Measurements from ENCODE around the gene SPATA9.
A peak's percentile ranks its signal among the peaks of the same experiment; 100 is the strongest.

SPATA9 gene

DNA sequence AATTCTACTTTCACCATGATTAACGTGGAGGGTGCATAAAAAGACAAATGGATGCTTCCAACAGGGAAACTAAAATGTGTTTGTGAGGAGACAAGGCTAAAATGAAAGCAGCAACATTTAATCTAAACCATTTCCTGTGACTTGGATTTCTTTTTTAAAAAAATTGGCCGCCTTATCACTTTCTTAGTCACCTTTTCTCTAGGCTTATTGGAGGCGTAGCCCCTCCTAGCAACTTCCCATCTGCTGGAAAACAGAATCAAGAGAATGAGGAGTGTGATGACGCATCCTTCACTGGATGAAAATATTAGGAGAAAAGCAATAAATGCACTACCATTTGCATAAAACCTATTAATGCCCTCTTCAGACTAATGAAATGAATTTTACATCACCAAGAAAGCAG is 63.7 kb downstream of the SPATA9 start:
- DNase-seq (ENCODE audit: low spot score in 2 of 2) (no peak), ATAC-seq (ENCODE audit: low read depth) (no peak)
- H3K27me3 Mint-ChIP-seq: no peaks in the 10 kb centered on the region
- no peak overlapping the region for H3K27ac Mint-ChIP-seq
- peaks cover 23% of the 10 kb centered on the region for H3K4me1 Mint-ChIP-seq
- no peaks in the 10 kb centered on the region for H3K36me3 Mint-ChIP-seq
- no peaks in the 10 kb centered on the region for H3K9me3 Mint-ChIP-seq
- peak overlapping the region; percentile 85 for H3K4me3 Mint-ChIP-seq

DNA sequence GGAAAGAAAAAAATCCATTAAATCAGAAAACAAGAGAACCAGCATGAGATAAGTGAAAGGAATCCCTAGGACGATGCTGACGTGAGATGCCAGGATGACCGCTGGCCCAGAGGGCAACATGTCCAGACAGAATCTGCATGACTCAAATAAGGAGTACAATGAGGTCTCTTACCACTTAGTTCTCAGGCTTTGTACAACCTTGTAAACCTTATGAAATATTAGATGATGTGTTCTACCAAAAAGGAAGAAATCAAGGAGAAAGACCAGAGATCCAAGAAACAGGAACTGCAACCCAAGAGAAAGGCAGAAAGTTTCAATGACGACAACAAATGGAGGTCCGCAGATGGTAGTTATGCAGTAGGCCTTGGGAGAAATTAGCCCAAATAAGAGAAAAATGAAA is 65.7 kb downstream of the SPATA9 start:
- peaks cover 5% of the 10 kb centered on the region for H3K36me3 Mint-ChIP-seq
- no peak for DNase-seq (ENCODE audit: low spot score in 2 of 2)
- H3K27ac Mint-ChIP-seq: no peak overlapping the region
- peaks cover 6% of the 10 kb centered on the region for H3K9me3 Mint-ChIP-seq
- no peaks in the 10 kb centered on the region for H3K27me3 Mint-ChIP-seq
- no peak for ATAC-seq (ENCODE audit: low read depth)
- H3K4me3 Mint-ChIP-seq: no peak overlapping the region
- peaks cover 11% of the 10 kb centered on the region for H3K4me1 Mint-ChIP-seq

DNA sequence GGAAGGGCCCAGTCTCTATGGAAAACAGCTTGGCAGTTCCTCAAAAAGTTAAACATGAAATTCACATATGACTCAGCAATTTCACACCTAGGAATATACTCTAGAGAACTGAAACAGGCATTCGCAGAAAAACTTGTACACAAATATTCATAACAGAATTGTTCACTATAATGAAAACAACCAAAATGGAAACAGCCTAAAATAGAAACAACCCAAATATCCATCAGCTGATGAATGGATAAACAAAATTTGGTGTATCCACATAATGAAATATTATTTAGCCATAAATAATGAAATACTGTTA is 67.7 kb downstream of the SPATA9 start:
- peaks cover 6% of the 10 kb centered on the region for H3K9me3 Mint-ChIP-seq
- peaks cover 6% of the 10 kb centered on the region for H3K4me1 Mint-ChIP-seq
- peaks cover 5% of the 10 kb centered on the region for H3K36me3 Mint-ChIP-seq
- no peak overlapping the region for H3K27ac Mint-ChIP-seq
- DNase-seq (ENCODE audit: low spot score in 2 of 2) (no peak), ATAC-seq (ENCODE audit: low read depth) (no peak)
- H3K4me3 Mint-ChIP-seq: no peak overlapping the region
- no peaks in the 10 kb centered on the region for H3K27me3 Mint-ChIP-seq

DNA sequence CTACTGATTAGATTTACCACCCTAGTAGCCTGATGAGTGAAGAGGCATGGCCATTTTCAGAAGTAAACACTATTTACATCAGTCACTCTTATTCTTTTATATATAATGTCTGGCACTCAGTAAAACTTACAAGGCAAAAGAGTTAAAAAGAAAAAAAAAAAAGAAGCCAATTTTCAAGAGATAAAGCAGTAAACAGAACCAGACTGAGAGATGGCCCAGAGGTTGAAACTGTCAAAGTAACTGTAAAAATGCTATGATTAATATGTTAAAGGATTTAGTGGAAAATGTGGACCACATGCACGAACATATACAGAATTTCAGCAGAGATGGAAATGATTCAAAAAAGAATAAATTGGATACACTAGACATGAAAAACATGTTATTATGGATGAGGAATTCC is 69.3 kb downstream of the SPATA9 start:
- no peak for DNase-seq (ENCODE audit: low spot score in 2 of 2)
- Mint-ChIP-seq H3K27me3 (no peaks in the 10 kb centered on the region), H3K4me3 (no peak overlapping the region), H3K27ac (no peak overlapping the region), H3K36me3 (peaks cover 5% of the 10 kb centered on the region), H3K4me1 (no peaks in the 10 kb centered on the region), H3K9me3 (peaks cover 6% of the 10 kb centered on the region)
- no peak for ATAC-seq (ENCODE audit: low read depth)

DNA sequence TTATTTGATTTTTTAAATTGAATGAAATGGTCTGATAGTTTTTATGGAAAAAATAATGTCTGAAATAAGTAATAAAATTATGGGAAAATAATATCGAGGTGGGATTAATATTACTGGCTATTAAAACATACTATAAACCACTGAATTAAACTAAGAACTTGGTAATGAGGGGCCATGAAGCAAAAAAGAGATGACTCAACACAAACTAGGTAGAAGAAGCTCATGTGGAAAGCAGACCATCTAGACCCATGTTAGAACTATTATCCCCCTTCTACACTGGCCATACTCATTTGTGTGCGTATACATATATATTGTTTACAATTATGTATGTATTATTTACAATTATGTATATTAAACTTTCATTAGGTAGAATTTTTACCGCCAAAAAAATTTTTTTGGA is 71.4 kb downstream of the SPATA9 start:
- H3K9me3 Mint-ChIP-seq: peaks cover 6% of the 10 kb centered on the region
- DNase-seq (ENCODE audit: low spot score in 2 of 2): no peak
- no peak overlapping the region for H3K4me3 Mint-ChIP-seq
- H3K27me3 Mint-ChIP-seq: no peaks in the 10 kb centered on the region
- no peak for ATAC-seq (ENCODE audit: low read depth)
- H3K27ac Mint-ChIP-seq: no peak overlapping the region
- H3K4me1 Mint-ChIP-seq: no peaks in the 10 kb centered on the region
- H3K36me3 Mint-ChIP-seq: peaks cover 5% of the 10 kb centered on the region

DNA sequence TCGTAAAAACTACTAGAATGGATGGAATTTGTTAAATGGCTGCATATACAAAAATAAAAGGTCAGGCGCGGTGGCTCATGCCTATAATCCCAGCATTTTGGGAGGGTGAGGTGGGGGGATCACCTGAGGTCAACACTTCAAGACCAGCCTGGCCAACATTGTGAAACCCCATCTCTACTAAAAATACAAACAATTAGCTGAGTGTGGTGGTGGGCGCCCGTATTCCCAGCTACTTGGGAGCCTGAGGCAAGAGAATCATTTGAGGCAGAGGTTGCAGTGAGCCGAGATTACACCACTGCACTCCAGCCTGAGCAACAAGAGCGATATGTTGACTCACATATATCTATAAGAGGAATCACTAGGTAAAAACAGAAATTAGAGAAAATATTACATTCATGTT is 72.2 kb downstream of the SPATA9 start:
- Mint-ChIP-seq H3K36me3 (peaks cover 6% of the 10 kb centered on the region), H3K9me3 (peaks cover 6% of the 10 kb centered on the region), H3K4me3 (no peak overlapping the region), H3K27ac (no peak overlapping the region), H3K4me1 (no peaks in the 10 kb centered on the region), H3K27me3 (no peaks in the 10 kb centered on the region)
- ATAC-seq (ENCODE audit: low read depth) (no peak), DNase-seq (ENCODE audit: low spot score in 2 of 2) (no peak)

DNA sequence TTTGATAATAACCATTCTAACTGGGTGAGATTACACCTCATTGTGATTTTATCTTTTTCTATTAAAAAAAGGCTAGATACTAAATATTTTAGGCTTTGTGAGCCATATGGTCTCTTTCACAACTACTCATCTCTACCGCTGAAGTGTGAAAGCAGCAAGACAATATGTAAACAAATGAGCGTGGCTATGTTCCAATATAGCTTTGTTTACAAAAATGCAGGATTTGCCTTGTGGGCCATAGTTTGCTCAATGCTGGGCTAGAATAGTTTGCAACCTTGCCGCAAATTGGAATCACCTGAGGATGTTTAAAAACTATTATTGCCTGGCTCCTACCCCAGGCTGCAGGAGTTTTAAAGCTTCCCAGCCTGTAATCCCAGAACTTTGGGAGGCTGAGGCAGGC is 73.1 kb downstream of the SPATA9 start:
- peaks cover 9% of the 10 kb centered on the region for H3K36me3 Mint-ChIP-seq
- no peak for DNase-seq (ENCODE audit: low spot score in 2 of 2)
- no peak for ATAC-seq (ENCODE audit: low read depth)
- no peaks in the 10 kb centered on the region for H3K4me1 Mint-ChIP-seq
- H3K4me3 Mint-ChIP-seq: no peak overlapping the region
- H3K9me3 Mint-ChIP-seq: peaks cover 6% of the 10 kb centered on the region
- H3K27ac Mint-ChIP-seq: no peak overlapping the region
- H3K27me3 Mint-ChIP-seq: no peaks in the 10 kb centered on the region
